GM18508 (cell line): ENCODE results near the gene SLC7A4.
"Not testable (repeated sequence)": the region's sequence is repeated elsewhere in the genome, so short reads cannot be mapped to it uniquely, and the experiment has no call there.

ENCODE experiments used
- ATAC-seq: cut with Tn5 transposase; IDR thresholded peaks from one replicate; pipeline ENCODE4 v1.9.1; 2021; ENCODE audit warnings: moderate number of reproducible peaks; ENCODE audit not compliant: insufficient read depth, unreplicated experiment

SLC7A4 gene

GRCh38 chr22:21067075-21067900 is 34.9 kb upstream of the SLC7A4 start:
- ATAC-seq: no peak

- no peak for ATAC-seq
Observed at GRCh38 chr22:21064917-21065864, 32.8 kb upstream of the SLC7A4 start.

GRCh38 chr22:21064425-21064824 is 32.1 kb upstream of the SLC7A4 start:
- ATAC-seq: not testable (repeated sequence)

GRCh38 chr22:21061660-21062321 is 29.4 kb upstream of the SLC7A4 start:
- not testable (repeated sequence) for ATAC-seq

- ATAC-seq: not testable (repeated sequence)
Observed at GRCh38 chr22:21060363-21060762, 28.0 kb upstream of the SLC7A4 start.

GRCh38 chr22:21055880-21056319 is 23.5 kb upstream of the SLC7A4 start:
- no peak for ATAC-seq

- no peak for ATAC-seq
Observed at GRCh38 chr22:21055564-21055834, 23.1 kb upstream of the SLC7A4 start.

- no peak for ATAC-seq
Observed at GRCh38 chr22:21054714-21055563, 22.6 kb upstream of the SLC7A4 start.

- no peak for ATAC-seq
Observed at GRCh38 chr22:21054046-21054713, 21.8 kb upstream of the SLC7A4 start.

- no peak for ATAC-seq
Observed at GRCh38 chr22:21052715-21053459, 20.5 kb upstream of the SLC7A4 start.

- no peak for ATAC-seq
Observed at GRCh38 chr22:21051831-21052400, 19.6 kb upstream of the SLC7A4 start.

GRCh38 chr22:21051145-21051830 is 18.9 kb upstream of the SLC7A4 start:
- no peak for ATAC-seq

- not testable (repeated sequence) for ATAC-seq
Observed at GRCh38 chr22:21048965-21049364, 16.6 kb upstream of the SLC7A4 start.

GRCh38 chr22:21048448-21048847 is 16.1 kb upstream of the SLC7A4 start:
- ATAC-seq: not testable (repeated sequence)

- ATAC-seq: no peak
Observed at GRCh38 chr22:21047730-21048129, 15.4 kb upstream of the SLC7A4 start.

GRCh38 chr22:21047035-21047661 is 14.8 kb upstream of the SLC7A4 start:
- ATAC-seq: no peak

GRCh38 chr22:21045585-21046294 is 13.4 kb upstream of the SLC7A4 start, which contains the start of gene LRRC74B:
LRRC74B (plus strand) TSS chr22:21045946; CDS start chr22:21045987, 41 bp downstream.
- no peak for ATAC-seq
